ENCODE measurements around the gene RHBG.

DNA sequence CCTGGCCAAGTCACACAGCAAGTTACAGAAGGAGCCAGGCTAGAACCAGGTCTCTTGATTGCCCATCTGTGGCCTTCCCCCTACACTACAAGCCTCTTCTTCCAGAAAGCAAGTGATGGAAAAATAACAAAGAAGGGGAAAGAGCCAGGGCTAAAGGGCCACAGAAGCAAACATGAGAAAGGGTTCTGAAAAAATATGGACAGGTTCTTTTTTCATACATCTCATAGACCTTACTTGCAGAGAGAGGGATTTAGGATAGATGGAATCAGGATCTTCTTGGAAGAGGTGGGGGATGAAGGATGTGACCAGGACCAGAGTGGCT lies 3.2 kb downstream of the RHBG start:
- TF ChIP-seq, protein P1, sequence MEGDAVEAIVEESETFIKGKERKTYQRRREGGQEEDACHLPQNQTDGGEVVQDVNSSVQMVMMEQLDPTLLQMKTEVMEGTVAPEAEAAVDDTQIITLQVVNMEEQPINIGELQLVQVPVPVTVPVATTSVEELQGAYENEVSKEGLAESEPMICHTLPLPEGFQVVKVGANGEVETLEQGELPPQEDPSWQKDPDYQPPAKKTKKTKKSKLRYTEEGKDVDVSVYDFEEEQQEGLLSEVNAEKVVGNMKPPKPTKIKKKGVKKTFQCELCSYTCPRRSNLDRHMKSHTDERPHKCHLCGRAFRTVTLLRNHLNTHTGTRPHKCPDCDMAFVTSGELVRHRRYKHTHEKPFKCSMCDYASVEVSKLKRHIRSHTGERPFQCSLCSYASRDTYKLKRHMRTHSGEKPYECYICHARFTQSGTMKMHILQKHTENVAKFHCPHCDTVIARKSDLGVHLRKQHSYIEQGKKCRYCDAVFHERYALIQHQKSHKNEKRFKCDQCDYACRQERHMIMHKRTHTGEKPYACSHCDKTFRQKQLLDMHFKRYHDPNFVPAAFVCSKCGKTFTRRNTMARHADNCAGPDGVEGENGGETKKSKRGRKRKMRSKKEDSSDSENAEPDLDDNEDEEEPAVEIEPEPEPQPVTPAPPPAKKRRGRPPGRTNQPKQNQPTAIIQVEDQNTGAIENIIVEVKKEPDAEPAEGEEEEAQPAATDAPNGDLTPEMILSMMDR (optimal IDR thresholded peaks at IDR 0.05 in 1 of 3, IDR thresholded peaks at IDR 0.05 in 1 of 3, conservative IDR thresholded peaks at IDR 0.05 in 1 of 3; ENCODE audit: extremely low read depth in 1 of 3, insufficient read depth in 2 of 3, low read length in 3 of 3) = no peak
- TF ChIP-seq EZH2 (IDR thresholded peaks at IDR 0.05; ENCODE audit: low read length) = no peak

All from keratinocyte (primary cell).